OCI-LY1 (cell line): ENCODE measurements around the gene ZNF559.

Source experiments
- H2AFZ ChIP-seq: fragments of 200-600 bp; sonication (generic), shearing (Covaris generic); 2 replicates; pipeline ENCODE4 v1.6.0; 2014; ENCODE audit warnings: antibody characterized with exemption, mild to moderate bottlenecking, low read length
- H3F3A ChIP-seq: fragments of 200-600 bp; sonication (generic), shearing (Covaris generic); 2 replicates; pipeline ENCODE4 v1.6.0; 2014; ENCODE audit warnings: mild to moderate bottlenecking, antibody characterized with exemption, low read length, moderate library complexity; ENCODE audit not compliant: insufficient read depth
- H3K27ac ChIP-seq: fragments of 200-600 bp; sonication (generic); 2 replicates; pipeline ENCODE4 v1.5.1; 2014; ENCODE audit warnings: low read length, mixed run types, mild to moderate bottlenecking, low read depth; ENCODE audit not compliant: poor library complexity, severe bottlenecking
- H3K27me3 ChIP-seq: fragments of 200-600 bp; sonication (generic); 2 replicates; pipeline ENCODE4 v1.6.0; 2014; ENCODE audit warnings: antibody characterized with exemption, mild to moderate bottlenecking, low read length, moderate library complexity; ENCODE audit not compliant: insufficient read depth
- H3K36me3 ChIP-seq: fragments of 200-600 bp; sonication (generic); 2 replicates; pipeline ENCODE4 v1.6.1; 2014; ENCODE audit warnings: mild to moderate bottlenecking, antibody characterized with exemption, low read length, moderate library complexity, mixed read lengths; ENCODE audit not compliant: insufficient read depth
- H3K4me1 ChIP-seq: fragments of 200-600 bp; sonication (generic); 2 replicates; pipeline ENCODE4 v1.5.1; 2014; ENCODE audit warnings: mild to moderate bottlenecking, low read length, moderate library complexity; ENCODE audit not compliant: insufficient read depth, severe bottlenecking
- H3K4me2 ChIP-seq: fragments of 200-600 bp; sonication (generic), shearing (Covaris generic); 2 replicates; pipeline ENCODE4 v1.6.1; 2014; ENCODE audit warnings: low read length
- H3K4me3 ChIP-seq: fragments of 200-600 bp; sonication (generic); 2 replicates; pipeline ENCODE4 v1.5.1; 2014; ENCODE audit warnings: low read length, low read depth, mild to moderate bottlenecking, mixed read lengths; ENCODE audit not compliant: poor library complexity, severe bottlenecking
- H3K79me2 ChIP-seq: fragments of 200-600 bp; shearing (Covaris generic); 2 replicates; pipeline ENCODE4 v1.6.1; 2016; ENCODE audit warnings: mixed run types, low read length, mixed read lengths; ENCODE audit not compliant: insufficient read depth
- H3K9ac ChIP-seq: fragments of 200-600 bp; sonication (generic), shearing (Covaris generic); 2 replicates; pipeline ENCODE4 v1.6.1; 2014; ENCODE audit warnings: mild to moderate bottlenecking, low read length, mixed read lengths
- H3K9me2 ChIP-seq: fragments of 200-600 bp; sonication (generic), shearing (Covaris generic); 2 replicates; pipeline ENCODE4 v1.6.1; 2014; ENCODE audit warnings: low read depth, mild to moderate bottlenecking, low read length, mixed read lengths
- H3K9me3 ChIP-seq: fragments of 200-600 bp; shearing (Covaris generic); 2 replicates; pipeline ENCODE4 v1.6.1; 2014; ENCODE audit warnings: low read length, mixed read lengths
- H4K20me1 ChIP-seq: fragments of 200-600 bp; sonication (generic), shearing (Covaris generic); 2 replicates; pipeline ENCODE4 v1.6.0; 2016; ENCODE audit warnings: mild to moderate bottlenecking, low read length; ENCODE audit not compliant: insufficient read depth
- EZH2 ChIP-seq: fragments of 200-600 bp; sonication (generic), shearing (Covaris generic); IDR thresholded peaks from 2 replicates; pipeline ENCODE4 v1.8.0; 2017; ENCODE audit warnings: borderline replicate concordance, mixed run types, mild to moderate bottlenecking, antibody characterized with exemption, low read length, moderate library complexity, mixed read lengths
- TF ChIP-seq, protein P1 (sequence below): fragments of 200-600 bp; sonication (generic), shearing (Covaris generic); IDR thresholded peaks from 2 replicates; pipeline ENCODE4 v1.5.1; 2017; ENCODE audit warnings: mild to moderate bottlenecking, antibody characterized with exemption, low read length, moderate library complexity, mixed read lengths

The ZNF559 gene

DNA sequence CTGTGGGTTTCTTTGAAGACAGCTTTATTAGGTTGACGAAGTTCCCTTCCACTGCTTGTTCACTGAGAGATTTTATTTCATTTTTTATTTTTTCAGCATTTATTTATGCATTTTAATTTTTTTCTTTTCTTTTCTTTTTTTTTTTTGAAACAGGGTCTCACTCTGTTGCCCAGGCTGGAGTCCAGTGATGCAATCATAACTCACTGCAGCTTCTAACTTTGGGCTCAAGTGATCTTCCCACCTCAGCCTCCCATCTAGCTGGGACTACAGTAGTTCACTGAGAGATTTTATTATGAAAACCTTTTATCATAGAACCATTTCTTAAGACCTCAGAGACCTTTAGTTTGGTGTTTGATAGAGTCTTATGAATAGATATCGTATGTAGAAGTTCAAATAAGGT, 28.5 kb downstream of the ZNF559 start:
- Histone ChIP-seq H3K27ac (no peak overlapping the region), H3K79me2 (no peaks in the 10 kb centered on the region), H3F3A (no peaks in the 10 kb centered on the region), H3K4me1 (no peaks in the 10 kb centered on the region), H3K9me2 (no peaks in the 10 kb centered on the region), H3K9ac (no peak overlapping the region), H2AFZ (no peak overlapping the region), H4K20me1 (no peaks in the 10 kb centered on the region), H3K36me3 (no peaks in the 10 kb centered on the region), H3K4me3 (no peak overlapping the region), H3K9me3 (0 out of 2 replicates have a peak, but pooled peaks cover 4% of the 10 kb centered on the region), H3K27me3 (no peaks in the 10 kb centered on the region), H3K4me2 (no peak overlapping the region)
- TF ChIP-seq, protein P1, sequence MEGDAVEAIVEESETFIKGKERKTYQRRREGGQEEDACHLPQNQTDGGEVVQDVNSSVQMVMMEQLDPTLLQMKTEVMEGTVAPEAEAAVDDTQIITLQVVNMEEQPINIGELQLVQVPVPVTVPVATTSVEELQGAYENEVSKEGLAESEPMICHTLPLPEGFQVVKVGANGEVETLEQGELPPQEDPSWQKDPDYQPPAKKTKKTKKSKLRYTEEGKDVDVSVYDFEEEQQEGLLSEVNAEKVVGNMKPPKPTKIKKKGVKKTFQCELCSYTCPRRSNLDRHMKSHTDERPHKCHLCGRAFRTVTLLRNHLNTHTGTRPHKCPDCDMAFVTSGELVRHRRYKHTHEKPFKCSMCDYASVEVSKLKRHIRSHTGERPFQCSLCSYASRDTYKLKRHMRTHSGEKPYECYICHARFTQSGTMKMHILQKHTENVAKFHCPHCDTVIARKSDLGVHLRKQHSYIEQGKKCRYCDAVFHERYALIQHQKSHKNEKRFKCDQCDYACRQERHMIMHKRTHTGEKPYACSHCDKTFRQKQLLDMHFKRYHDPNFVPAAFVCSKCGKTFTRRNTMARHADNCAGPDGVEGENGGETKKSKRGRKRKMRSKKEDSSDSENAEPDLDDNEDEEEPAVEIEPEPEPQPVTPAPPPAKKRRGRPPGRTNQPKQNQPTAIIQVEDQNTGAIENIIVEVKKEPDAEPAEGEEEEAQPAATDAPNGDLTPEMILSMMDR, result no peak
- TF ChIP-seq EZH2, result no peak

DNA sequence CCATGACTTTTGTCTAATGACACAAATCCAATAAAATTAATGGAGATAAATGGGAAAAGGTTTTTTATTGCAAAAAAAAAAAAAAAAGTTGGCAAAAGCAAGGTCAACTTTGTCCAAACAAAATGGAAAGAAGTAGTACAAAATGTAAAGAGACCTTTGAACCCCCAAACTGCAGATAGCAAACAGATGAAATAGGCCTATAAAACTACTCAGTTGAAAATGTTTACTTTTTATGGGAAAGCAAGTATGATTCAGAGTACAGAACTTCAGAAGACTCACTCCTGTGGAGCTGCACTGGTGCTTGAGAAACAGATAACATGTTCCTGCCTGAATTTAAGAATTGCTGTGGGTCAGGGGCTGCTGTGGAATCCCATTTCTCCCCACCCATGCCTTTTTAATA, 29.0 kb downstream of the ZNF559 start:
- Histone ChIP-seq H3F3A (no peaks in the 10 kb centered on the region), H3K27ac (no peak overlapping the region), H2AFZ (no peak overlapping the region), H3K4me2 (no peak overlapping the region), H3K4me3 (no peak overlapping the region), H3K4me1 (no peaks in the 10 kb centered on the region), H3K9ac (no peak overlapping the region), H4K20me1 (no peaks in the 10 kb centered on the region), H3K9me3 (0 out of 2 replicates have a peak, but pooled peaks cover 4% of the 10 kb centered on the region), H3K36me3 (no peaks in the 10 kb centered on the region), H3K9me2 (no peaks in the 10 kb centered on the region), H3K79me2 (no peaks in the 10 kb centered on the region), H3K27me3 (no peaks in the 10 kb centered on the region)
- TF ChIP-seq, protein P1, result no peak
- TF ChIP-seq EZH2, result no peak

DNA sequence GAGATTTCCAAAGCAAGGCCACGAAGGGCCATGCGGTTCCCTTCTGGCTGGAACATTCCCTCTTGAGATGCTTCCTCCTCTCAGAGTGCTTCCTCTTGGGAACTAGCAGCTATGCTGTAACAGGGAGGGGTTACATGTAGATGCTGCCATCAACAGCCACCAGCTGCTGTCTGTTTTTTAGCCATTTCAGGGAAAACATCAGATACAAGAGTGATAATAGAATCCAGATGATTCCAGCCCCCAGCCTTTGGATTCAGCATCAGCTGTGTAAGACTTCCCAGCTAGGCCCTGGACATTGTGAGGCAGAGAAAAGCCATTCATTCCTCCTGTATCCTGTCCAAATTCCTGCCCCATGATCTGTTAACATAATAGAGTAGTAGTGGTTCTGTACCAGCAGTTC, 30.7 kb downstream of the ZNF559 start:
- Histone ChIP-seq H3K4me2 (no peak overlapping the region), H3K9me3 (0 out of 2 replicates have a peak, but pooled peaks cover 4% of the 10 kb centered on the region), H3K4me3 (no peak overlapping the region), H3K4me1 (no peaks in the 10 kb centered on the region), H3K36me3 (no peaks in the 10 kb centered on the region), H3K27ac (no peak overlapping the region), H3F3A (no peaks in the 10 kb centered on the region), H3K79me2 (no peaks in the 10 kb centered on the region), H3K27me3 (no peaks in the 10 kb centered on the region), H3K9ac (no peak overlapping the region), H2AFZ (no peak overlapping the region), H4K20me1 (no peaks in the 10 kb centered on the region), H3K9me2 (no peaks in the 10 kb centered on the region)
- TF ChIP-seq EZH2, result no peak
- TF ChIP-seq, protein P1, result no peak
